GM06990 (cell line): ENCODE data around the gene ARHGAP15.

Experiments
- DNase-seq: peaks from one replicate; pipeline ENCODE4 v3.0.0-alpha.2; 2011; ENCODE audit not compliant: insufficient read length; ENCODE audit errors: extremely low read depth
- H3K27me3 ChIP-seq: replicated peaks from 2 replicates; pipeline ENCODE4 v1.6.0; 2011; ENCODE audit warnings: low read length; ENCODE audit not compliant: control insufficient read depth, insufficient read depth
- H3K36me3 ChIP-seq: 2 replicates; pipeline ENCODE4 v1.5.1; 2011; ENCODE audit warnings: low read length; ENCODE audit not compliant: control insufficient read depth, insufficient read depth
- H3K4me3 ChIP-seq: replicated peaks from 2 replicates; pipeline ENCODE4 v1.5.1; 2011; ENCODE audit warnings: low read depth, mild to moderate bottlenecking, control low read depth, low read length
- CTCF ChIP-seq: IDR thresholded peaks from 2 replicates; pipeline ENCODE4 v1.5.1; 2011; ENCODE audit warnings: low read length, control low read depth, mild to moderate bottlenecking, inconsistent platforms; ENCODE audit not compliant: insufficient read depth, poor library complexity, severe bottlenecking

The ARHGAP15 gene

GRCh38 chr2:143700865-143701264 is 571.6 kb downstream of the ARHGAP15 start:
- no peak for TF ChIP-seq CTCF

DNA sequence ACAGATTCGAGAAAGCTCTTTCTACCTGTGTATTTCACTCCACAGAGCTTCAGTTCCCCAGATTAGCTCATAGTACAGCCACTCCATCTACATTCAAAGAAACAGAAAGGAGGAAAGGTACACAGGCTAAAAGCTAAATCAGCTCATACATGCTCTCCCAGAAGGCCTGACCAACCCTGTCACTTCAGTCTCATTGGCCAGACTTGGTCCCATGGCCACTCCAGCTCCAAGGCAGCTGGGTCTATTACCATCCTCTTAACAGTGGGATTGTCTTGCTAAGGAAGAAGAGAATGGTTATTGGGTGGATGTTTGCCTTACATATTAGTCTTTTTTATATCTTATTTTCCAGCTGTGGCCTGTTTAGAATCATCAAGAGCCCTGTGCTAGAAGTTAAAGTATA is 572.6 kb downstream of the ARHGAP15 start:
- Histone ChIP-seq H3K36me3 (0 out of 2 replicates have a peak, but pooled peaks cover 1% of the 10 kb centered on the region), H3K4me3 (no peak overlapping the region), H3K27me3 (no peaks in the 10 kb centered on the region)
- no peak for TF ChIP-seq CTCF
- no peak for DNase-seq

More at GRCh38 chr2:143700865-143701264, 571.6 kb downstream of the ARHGAP15 start:
- H3K4me3 ChIP-seq = no peak overlapping the region
- DNase-seq = no peak
- no peaks in the 10 kb centered on the region for H3K27me3 ChIP-seq
- 0 out of 2 replicates have a peak, but pooled peaks cover 1% of the 10 kb centered on the region for H3K36me3 ChIP-seq

GRCh38 chr2:143702931-143703330 is 573.7 kb downstream of the ARHGAP15 start:
- Histone ChIP-seq H3K27me3 (no peaks in the 10 kb centered on the region), H3K4me3 (no peak overlapping the region), H3K36me3 (0 out of 2 replicates have a peak, but pooled peaks cover 1% of the 10 kb centered on the region)
- TF ChIP-seq CTCF = no peak
- DNase-seq = no peak

DNA sequence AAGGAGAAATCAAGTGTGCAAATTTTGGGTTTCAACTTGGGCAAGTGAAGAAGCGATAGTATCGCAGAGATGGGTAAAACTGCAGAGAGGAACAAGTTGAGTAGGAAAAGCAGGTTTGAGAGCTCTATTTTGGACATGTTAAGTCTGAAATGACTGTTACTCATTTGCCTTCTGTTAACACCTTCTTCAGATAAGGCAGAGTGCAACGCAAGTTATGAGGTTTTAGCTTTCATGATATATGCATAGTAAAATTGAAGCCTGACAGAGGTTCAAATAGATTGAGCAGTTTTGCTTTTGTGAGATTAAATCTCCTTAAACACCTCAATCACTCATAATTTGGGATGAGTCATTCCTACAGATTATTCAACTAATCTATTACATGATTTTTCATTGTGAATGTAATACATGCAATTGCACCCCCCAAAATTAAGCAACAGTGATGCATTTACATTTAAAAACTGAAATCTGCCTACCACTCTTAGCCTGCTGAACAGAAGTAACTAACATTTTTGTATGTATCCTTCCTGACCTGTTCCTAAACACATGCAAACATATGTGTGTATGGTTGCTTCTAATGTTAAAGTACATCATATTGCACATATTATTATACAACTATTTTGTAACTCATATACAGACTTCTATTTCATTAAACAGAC is 575.4 kb downstream of the ARHGAP15 start:
- no peaks in the 10 kb centered on the region for H3K27me3 ChIP-seq
- no peak for TF ChIP-seq CTCF
- 0 out of 2 replicates have a peak, but pooled peaks cover 1% of the 10 kb centered on the region for H3K36me3 ChIP-seq
- H3K4me3 ChIP-seq = no peak overlapping the region
- DNase-seq = no peak

- DNase-seq = no peak
- no peaks in the 10 kb centered on the region for H3K27me3 ChIP-seq
- 0 out of 2 replicates have a peak, but pooled peaks cover 1% of the 10 kb centered on the region for H3K36me3 ChIP-seq
- no peak overlapping the region for H3K4me3 ChIP-seq
- TF ChIP-seq CTCF = no peak
Observed at GRCh38 chr2:143705108-143705707, 576.0 kb downstream of the ARHGAP15 start.

GRCh38 chr2:143706354-143706753 is 577.1 kb downstream of the ARHGAP15 start:
- Histone ChIP-seq H3K36me3 (0 out of 2 replicates have a peak, but pooled peaks cover 1% of the 10 kb centered on the region), H3K4me3 (no peak overlapping the region), H3K27me3 (no peaks in the 10 kb centered on the region)
- DNase-seq = no peak
- no peak for TF ChIP-seq CTCF
